ACC112 (cell line): ENCODE measurements around the gene PCGF2.

Experiments used
- H2AFZ ChIP-seq: fragments of 200-600 bp; sonication (generic); one replicate; pipeline ENCODE4 v1.6.0; 2017; ENCODE audit warnings: antibody characterized with exemption, low read length; ENCODE audit not compliant: unreplicated experiment
- H3K27ac ChIP-seq: fragments of 200-600 bp; sonication (generic); 2 replicates; pipeline ENCODE4 v1.5.1; 2014; ENCODE audit warnings: low read depth, mild to moderate bottlenecking, antibody characterized with exemption, low read length, moderate library complexity
- H3K27me3 ChIP-seq: fragments of 200-600 bp; sonication (generic); 2 replicates; pipeline ENCODE4 v1.6.1; 2014; ENCODE audit warnings: mild to moderate bottlenecking, antibody characterized with exemption, low read length, moderate library complexity, mixed read lengths; ENCODE audit not compliant: insufficient read depth
- H3K36me3 ChIP-seq: fragments of 200-600 bp; sonication (generic); 2 replicates; pipeline ENCODE4 v1.6.1; 2016; ENCODE audit warnings: mild to moderate bottlenecking, antibody characterized with exemption, low read length, moderate library complexity, mixed read lengths; ENCODE audit not compliant: insufficient read depth
- H3K4me1 ChIP-seq: fragments of 200-600 bp; sonication (generic); one replicate; pipeline ENCODE4 v1.6.1; 2016; ENCODE audit warnings: low read length, mixed read lengths; ENCODE audit not compliant: insufficient read depth, unreplicated experiment, control insufficient read depth
- H3K4me3 ChIP-seq: fragments of 200-600 bp; sonication (generic); 2 replicates; pipeline ENCODE4 v1.5.1; 2014; ENCODE audit warnings: mild to moderate bottlenecking, low read depth, low read length
- H3K79me2 ChIP-seq: fragments of 200-600 bp; sonication (generic); one replicate; pipeline ENCODE4 v1.6.0; 2016; ENCODE audit warnings: low read length; ENCODE audit not compliant: control insufficient read depth, unreplicated experiment, insufficient read depth

PCGF2 gene

DNA sequence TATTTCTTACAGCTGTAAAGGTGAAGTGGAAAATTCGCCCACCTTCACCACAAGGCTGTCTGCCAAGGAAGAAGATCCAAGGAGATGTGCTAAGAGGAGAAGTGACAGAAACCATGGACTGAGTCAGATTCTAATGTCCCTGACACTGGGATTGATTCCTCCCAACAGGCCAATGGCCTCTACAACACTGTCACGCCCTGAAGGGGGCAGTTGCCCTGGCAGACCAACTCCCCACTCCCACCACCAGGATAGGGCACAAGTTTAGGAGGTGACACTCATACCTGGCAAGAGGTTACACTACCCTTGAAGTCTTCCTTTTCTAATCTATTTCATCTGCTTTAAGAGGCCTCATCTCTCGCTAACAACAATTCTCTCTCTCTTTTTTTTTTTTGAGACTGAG lies 35.1 kb upstream of the PCGF2 start:
- no peak overlapping the region for H3K4me3 ChIP-seq
- H3K27me3 ChIP-seq = no peaks in the 10 kb centered on the region
- no peaks in the 10 kb centered on the region for H3K4me1 ChIP-seq
- no peak overlapping the region for H2AFZ ChIP-seq
- H3K79me2 ChIP-seq = peaks cover 13% of the 10 kb centered on the region
- H3K27ac ChIP-seq = no peak overlapping the region
- H3K36me3 ChIP-seq = peaks cover 27% of the 10 kb centered on the region; the same call in 1 of the 2 replicates

DNA sequence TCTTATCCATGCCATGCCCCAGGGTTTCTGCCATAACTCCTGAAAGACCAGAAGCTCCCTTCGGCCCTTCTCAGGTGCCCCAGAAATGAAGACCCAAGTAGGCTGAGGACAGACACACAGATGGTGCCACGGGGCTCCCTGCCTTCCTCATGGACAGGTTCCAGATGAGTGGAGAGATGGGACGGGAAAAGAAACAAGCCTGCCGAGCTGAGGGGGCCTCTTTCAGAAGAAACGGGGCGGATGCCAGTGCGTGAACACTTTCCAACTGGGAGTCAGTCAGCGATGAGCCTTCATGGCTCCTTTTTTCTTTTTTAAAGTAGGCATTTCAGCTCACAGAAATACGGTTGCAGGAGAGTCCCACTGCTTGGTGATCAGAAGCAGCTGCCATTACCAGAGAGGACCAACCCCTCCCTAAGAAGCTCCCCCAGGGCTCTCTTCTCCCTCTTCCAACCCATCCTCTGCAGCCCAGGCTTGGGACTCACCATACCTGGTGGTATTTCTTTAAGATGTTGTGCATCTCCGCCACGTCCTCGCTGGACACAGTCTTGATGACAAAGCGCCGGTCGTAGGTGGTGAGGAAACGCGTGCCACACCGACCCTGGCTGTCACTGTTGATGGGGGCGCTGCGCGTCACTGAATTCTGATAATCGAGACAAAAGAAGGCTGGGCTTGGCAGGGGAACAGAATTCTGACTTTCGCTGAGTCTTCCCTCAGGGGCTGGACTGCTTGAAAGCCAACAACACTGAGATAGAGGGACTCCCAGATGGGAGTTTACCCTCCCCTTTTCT lies 32.0 kb upstream of the PCGF2 start:
- peaks cover 22% of the 10 kb centered on the region; the same call in 1 of the 2 replicates for H3K36me3 ChIP-seq
- H2AFZ ChIP-seq = no peak overlapping the region
- no peak overlapping the region for H3K4me3 ChIP-seq
- no peak overlapping the region for H3K27ac ChIP-seq
- no peaks in the 10 kb centered on the region for H3K79me2 ChIP-seq
- no peaks in the 10 kb centered on the region for H3K27me3 ChIP-seq
- no peaks in the 10 kb centered on the region for H3K4me1 ChIP-seq

DNA sequence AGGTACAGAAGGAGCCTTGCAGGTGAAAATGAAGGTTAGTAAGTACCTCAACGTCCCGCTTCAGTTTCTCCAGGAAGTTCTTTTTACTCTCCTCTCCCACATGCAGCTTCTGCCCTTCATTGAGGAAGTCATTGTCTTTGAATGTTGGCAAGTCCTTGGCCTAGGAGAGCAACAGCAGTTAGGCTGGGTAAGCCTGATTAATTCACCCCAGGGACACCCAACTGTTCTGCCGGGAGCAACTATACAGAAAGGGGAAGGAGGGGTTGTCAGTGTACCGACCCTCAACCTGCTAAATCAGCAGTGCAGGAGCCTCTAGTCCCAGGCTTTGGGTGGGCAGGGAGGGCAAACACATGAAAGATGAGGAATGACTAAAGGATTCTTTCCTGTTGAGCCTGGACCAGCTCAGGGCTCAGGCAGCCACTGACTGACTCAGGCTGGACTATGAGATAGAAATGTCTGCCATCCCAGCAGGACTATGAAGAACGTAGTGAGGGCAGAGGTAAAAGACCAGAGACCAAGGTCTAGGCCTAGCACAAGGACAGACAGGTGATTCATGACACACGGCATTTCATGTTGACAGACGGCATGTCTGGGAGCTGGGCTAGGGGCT lies 29.6 kb upstream of the PCGF2 start:
- Histone ChIP-seq H3K27me3 (no peaks in the 10 kb centered on the region), H3K36me3 (peaks cover 21% of the 10 kb centered on the region; the same call in 1 of the 2 replicates), H2AFZ (no peak overlapping the region), H3K4me1 (no peaks in the 10 kb centered on the region), H3K27ac (no peak overlapping the region), H3K4me3 (no peak overlapping the region), H3K79me2 (no peaks in the 10 kb centered on the region)

DNA sequence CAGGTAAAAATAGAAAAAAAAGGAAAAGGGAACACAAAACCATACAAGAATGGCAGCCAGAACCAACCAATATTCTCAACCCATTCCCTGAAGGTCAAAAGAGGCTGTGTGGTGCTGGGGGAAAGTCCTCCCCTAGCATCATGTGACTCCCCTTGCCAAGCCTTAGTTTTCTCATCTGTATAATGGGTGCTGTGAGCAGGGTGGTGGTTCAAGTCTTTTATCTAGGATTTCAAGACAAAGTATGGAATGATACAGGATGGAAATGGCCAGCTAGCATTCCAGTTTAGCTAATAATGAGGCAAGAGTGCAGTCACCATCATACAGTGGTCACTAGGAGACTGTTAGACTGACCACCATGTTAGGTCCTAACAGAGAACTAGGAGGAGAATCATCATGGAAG lies 25.1 kb upstream of the PCGF2 start:
- peaks cover 24% of the 10 kb centered on the region for H3K36me3 ChIP-seq
- H3K4me3 ChIP-seq = no peak overlapping the region
- no peaks in the 10 kb centered on the region for H3K4me1 ChIP-seq
- no peak overlapping the region for H2AFZ ChIP-seq
- H3K79me2 ChIP-seq = no peaks in the 10 kb centered on the region
- H3K27ac ChIP-seq = no peak overlapping the region
- no peaks in the 10 kb centered on the region for H3K27me3 ChIP-seq

DNA sequence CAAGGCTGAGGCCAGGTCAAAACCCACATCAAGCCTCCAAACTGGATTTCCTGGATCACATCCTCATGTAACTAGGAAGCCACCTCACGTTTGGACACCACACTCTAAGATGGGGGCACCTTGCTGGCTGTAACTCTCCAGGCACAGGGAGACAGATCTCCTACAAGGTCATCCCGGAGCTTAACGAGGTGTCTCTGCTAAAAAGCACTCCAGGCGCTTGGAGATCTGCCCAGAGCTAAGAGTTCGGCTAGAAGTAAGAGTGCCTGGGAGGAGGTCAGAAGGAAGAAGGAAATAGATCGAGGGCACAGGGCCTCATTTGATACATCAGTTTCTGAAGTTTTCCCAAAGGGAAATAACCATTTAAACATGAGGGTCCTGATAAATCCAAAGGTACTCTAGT lies 20.3 kb upstream of the PCGF2 start:
- Histone ChIP-seq H2AFZ (no peak overlapping the region), H3K27ac (no peak overlapping the region), H3K36me3 (peaks cover 28% of the 10 kb centered on the region), H3K27me3 (no peaks in the 10 kb centered on the region), H3K4me3 (no peak overlapping the region), H3K79me2 (no peaks in the 10 kb centered on the region), H3K4me1 (no peaks in the 10 kb centered on the region)

DNA sequence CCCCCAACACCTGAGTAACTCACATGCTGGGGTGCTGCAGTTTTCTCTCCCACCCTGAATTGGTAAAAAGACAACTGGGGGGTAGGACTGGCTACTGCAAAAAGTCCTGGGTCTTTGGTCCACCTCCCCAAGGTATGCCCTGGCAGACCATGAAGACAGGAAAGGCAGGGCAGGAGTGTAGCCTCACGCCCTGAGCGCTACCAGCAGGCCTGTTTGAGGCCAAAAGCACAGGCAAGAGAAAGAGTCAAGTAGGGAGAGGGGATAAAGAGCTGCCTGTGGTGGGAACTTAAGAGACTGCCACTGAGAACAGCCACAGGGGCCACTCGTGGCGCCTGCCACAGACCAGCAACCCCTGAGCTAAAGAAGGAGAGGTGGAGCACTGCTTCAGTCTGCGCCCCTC lies 18.2 kb upstream of the PCGF2 start:
- H3K27ac ChIP-seq = no peak overlapping the region
- H3K4me3 ChIP-seq = no peak overlapping the region
- no peak overlapping the region for H2AFZ ChIP-seq
- no peaks in the 10 kb centered on the region for H3K27me3 ChIP-seq
- H3K79me2 ChIP-seq = no peaks in the 10 kb centered on the region
- peaks cover 15% of the 10 kb centered on the region; the same call in 1 of the 2 replicates for H3K36me3 ChIP-seq
- H3K4me1 ChIP-seq = no peaks in the 10 kb centered on the region

DNA sequence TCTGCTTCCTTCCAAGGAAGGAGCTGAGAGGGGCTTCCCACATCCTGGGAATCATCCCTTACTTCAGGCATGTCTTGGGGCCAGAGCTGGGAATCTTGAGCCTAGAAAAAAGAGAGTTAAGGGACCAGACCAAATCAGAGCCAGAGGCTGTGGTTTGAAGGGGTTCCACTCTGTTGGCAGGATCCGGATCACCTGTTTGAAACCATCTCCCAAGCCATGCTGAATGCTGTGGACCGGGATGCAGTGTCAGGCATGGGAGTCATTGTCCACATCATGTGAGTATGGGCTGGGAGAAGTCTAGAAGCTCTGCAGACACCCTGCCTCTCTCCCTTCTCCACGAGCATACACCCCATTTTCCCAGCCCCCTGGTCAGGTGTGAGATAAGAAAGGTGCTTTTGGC lies 14.1 kb upstream of the PCGF2 start:
- Histone ChIP-seq H3K27me3 (no peaks in the 10 kb centered on the region), H3K4me1 (no peaks in the 10 kb centered on the region), H3K79me2 (no peaks in the 10 kb centered on the region), H3K36me3 (peaks cover 20% of the 10 kb centered on the region), H2AFZ (no peak overlapping the region), H3K27ac (no peak overlapping the region), H3K4me3 (no peak overlapping the region)

DNA sequence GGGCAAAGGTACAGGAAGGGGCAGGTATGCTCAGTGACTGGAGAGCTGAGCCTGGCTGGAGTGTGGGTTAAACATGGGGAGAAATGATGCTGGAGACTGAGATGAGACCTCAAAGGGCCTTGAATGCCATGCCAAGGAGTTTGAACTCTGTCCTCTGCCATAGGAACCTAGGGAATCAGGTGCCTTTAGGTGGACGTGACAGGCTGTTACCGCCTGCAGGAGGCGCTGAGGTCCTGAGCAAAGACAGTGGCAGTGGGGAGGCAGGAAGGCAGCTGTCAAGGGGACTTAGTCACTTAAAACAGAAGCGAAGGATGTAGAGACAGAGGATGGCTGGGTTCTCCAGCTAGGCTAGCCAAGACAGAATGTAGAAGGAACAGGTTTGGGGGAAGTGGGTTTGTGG lies 13.5 kb upstream of the PCGF2 start:
- Histone ChIP-seq H2AFZ (no peak overlapping the region), H3K4me3 (no peak overlapping the region), H3K27me3 (no peaks in the 10 kb centered on the region), H3K79me2 (no peaks in the 10 kb centered on the region), H3K4me1 (no peaks in the 10 kb centered on the region), H3K36me3 (peaks cover 20% of the 10 kb centered on the region), H3K27ac (no peak overlapping the region)

DNA sequence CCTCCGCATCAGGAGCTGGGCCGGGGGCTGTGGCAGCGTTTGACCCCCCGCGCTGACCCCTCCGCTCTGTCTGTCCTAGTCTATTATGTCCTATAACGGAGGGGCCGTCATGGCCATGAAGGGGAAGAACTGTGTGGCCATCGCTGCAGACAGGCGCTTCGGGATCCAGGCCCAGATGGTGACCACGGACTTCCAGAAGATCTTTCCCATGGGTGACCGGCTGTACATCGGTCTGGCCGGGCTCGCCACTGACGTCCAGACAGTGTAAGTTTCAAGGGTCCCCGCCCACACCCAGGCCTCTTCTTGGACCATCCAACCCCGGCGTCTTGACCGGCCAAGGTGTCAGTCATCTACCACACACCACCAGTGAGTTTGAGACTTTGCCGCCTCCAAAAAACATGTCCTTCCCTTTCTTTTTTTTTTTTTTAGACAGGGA lies 5.0 kb upstream of the PCGF2 start:
- Histone ChIP-seq H3K4me1 (peaks cover 16% of the 10 kb centered on the region), H2AFZ (peak overlapping the region; percentile 32), H3K27ac (peak overlapping the region; percentile 57), H3K79me2 (peaks cover 26% of the 10 kb centered on the region), H3K4me3 (peak overlapping the region; percentile 87), H3K27me3 (no peaks in the 10 kb centered on the region), H3K36me3 (peaks cover 12% of the 10 kb centered on the region)

DNA sequence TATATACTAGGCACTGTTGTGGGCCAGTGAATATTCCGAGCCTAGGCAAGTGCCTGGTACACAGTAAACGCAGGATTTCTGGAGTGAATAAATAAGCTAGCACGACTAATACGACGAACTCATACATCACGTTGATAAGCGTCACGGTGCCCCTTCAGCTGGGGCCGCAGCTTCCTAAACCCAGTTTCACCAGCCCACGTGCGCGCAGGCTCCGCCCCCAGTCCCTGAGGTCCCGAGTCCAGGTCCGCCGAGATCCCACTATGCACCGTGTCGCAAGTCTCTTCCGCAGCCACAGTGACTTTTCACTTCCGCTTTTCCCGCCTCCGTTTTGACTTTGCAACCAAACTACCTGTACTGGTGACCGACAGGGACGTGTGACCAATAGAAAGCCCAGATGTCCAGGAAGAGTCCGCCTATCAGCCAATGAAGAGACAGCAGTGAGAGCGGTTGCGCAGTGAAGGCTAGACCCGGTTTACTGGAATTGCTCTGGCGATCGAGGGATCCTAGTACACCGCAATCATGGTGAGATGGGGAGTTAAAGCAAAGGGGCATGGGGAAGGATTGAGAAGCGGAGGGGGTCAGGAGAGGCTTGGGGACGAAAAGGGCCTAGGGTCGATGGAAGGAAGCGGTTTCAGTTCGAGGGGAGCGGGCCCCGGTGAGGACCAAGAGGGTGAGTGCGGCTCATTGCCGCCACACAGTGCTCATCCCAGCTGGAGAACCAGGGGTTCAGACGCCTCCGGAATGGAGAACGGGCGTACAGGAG lies 4.4 kb upstream of the PCGF2 start, which contains the start of gene PSMB3:
TSS of gene PSMB3 (plus strand) at position 434 of the 763 bp plus-strand sequence. CDS start at position 520, 86 bp downstream.
- H2AFZ ChIP-seq = peak within 1 kb of the TSS; percentile 76
- no peaks in the 10 kb centered on the region for H3K27me3 ChIP-seq
- H3K4me3 ChIP-seq = peak within 1 kb of the TSS; percentile 87
- peaks cover 16% of the 10 kb centered on the region for H3K4me1 ChIP-seq
- peaks cover 31% of the 10 kb centered on the region for H3K79me2 ChIP-seq
- H3K36me3 ChIP-seq = peaks cover 12% of the 10 kb centered on the region
- H3K27ac ChIP-seq = peak within 1 kb of the TSS; percentile 62
